NCI-H526 treated with DMSO at 0.1 percent for 48 hours (cell line): ENCODE results near the gene MMD.
"Not testable (repeated sequence)": the region's sequence is repeated elsewhere in the genome, so short reads cannot be mapped to it uniquely, and the experiment has no call there.

Experiments used
- DNase-seq: peaks from one replicate; lab custom pipeline; 2025; lab: John Stamatoyannopoulos, UW

The MMD gene

GRCh38 chr17:55420067-55420775 lies 1.4 kb downstream of the MMD start:
- no peak for DNase-seq

GRCh38 chr17:55418369-55419268 lies 3.0 kb downstream of the MMD start:
- DNase-seq = no peak

- no peak for DNase-seq
Measured at GRCh38 chr17:55417411-55418268, 4.0 kb downstream of the MMD start.

- DNase-seq = no peak
Measured at GRCh38 chr17:55416470-55417052, 5.1 kb downstream of the MMD start.

- DNase-seq = no peak
Measured at GRCh38 chr17:55416000-55416399, 5.6 kb downstream of the MMD start.

- no peak for DNase-seq
Measured at GRCh38 chr17:55414983-55415382, 6.7 kb downstream of the MMD start.

GRCh38 chr17:55413825-55414489 lies 7.7 kb downstream of the MMD start:
- no peak for DNase-seq

GRCh38 chr17:55411463-55411855 lies 10.2 kb downstream of the MMD start:
- no peak for DNase-seq

GRCh38 chr17:55410722-55411462 lies 10.7 kb downstream of the MMD start:
- no peak for DNase-seq

- no peak for DNase-seq
Measured at GRCh38 chr17:55409030-55409800, 12.4 kb downstream of the MMD start.

- no peak for DNase-seq
Measured at GRCh38 chr17:55407641-55408566, 13.7 kb downstream of the MMD start.

GRCh38 chr17:55405600-55405999 lies 16.0 kb downstream of the MMD start:
- no peak for DNase-seq

GRCh38 chr17:55404197-55404596 lies 17.4 kb downstream of the MMD start:
- not testable (repeated sequence) for DNase-seq

GRCh38 chr17:55402374-55402773 lies 19.3 kb downstream of the MMD start:
- DNase-seq = no peak

- no peak for DNase-seq
Measured at GRCh38 chr17:55398689-55399088, 22.9 kb downstream of the MMD start.

GRCh38 chr17:55395803-55396505 lies 25.7 kb downstream of the MMD start:
- DNase-seq = no peak

GRCh38 chr17:55394357-55395021 lies 27.1 kb downstream of the MMD start:
- DNase-seq = no peak
